DMS53 (cell line): ENCODE measurements around the gene FAM89B.
A peak's percentile ranks its signal among the peaks of the same experiment; 100 is the strongest.

Source experiments
- DNase-seq: peaks from one replicate; lab custom pipeline; 2025; lab: John Stamatoyannopoulos, UW

FAM89B gene

GRCh38 chr11:65573391-65574079, 1.2 kb downstream of the FAM89B start:
- DNase-seq, result peak; percentile 43

- peak; percentile 94 for DNase-seq
Measured at GRCh38 chr11:65574109-65574810, 1.9 kb downstream of the FAM89B start.

- peak; percentile 83 for DNase-seq
Measured at GRCh38 chr11:65574811-65575567, 2.7 kb downstream of the FAM89B start.

GRCh38 chr11:65575568-65576231, 3.4 kb downstream of the FAM89B start, which contains the start of gene EHBP1L1:
Gene EHBP1L1, plus strand, starts transcription at chr11:65576053. Its CDS starts 250 bp downstream, at chr11:65576303.
- DNase-seq, result peak; percentile 92

GRCh38 chr11:65576232-65576866, 4.0 kb downstream of the FAM89B start:
- no peak for DNase-seq

- peak; percentile 90 for DNase-seq
Measured at GRCh38 chr11:65576867-65577755, 4.8 kb downstream of the FAM89B start.

GRCh38 chr11:65577756-65578109, 5.4 kb downstream of the FAM89B start:
- no peak for DNase-seq

GRCh38 chr11:65578134-65578533, 5.8 kb downstream of the FAM89B start:
- no peak for DNase-seq

- DNase-seq, result no peak
Measured at GRCh38 chr11:65578667-65579066, 6.3 kb downstream of the FAM89B start.

GRCh38 chr11:65579291-65579690, 7.0 kb downstream of the FAM89B start:
- no peak for DNase-seq

GRCh38 chr11:65580031-65580692, 7.8 kb downstream of the FAM89B start:
- DNase-seq, result no peak

GRCh38 chr11:65580756-65581155, 8.4 kb downstream of the FAM89B start:
- no peak for DNase-seq

GRCh38 chr11:65581928-65582327, 9.6 kb downstream of the FAM89B start:
- DNase-seq, result no peak

GRCh38 chr11:65583589-65583988, 11.3 kb downstream of the FAM89B start:
- no peak for DNase-seq

- no peak for DNase-seq
Measured at GRCh38 chr11:65584106-65584505, 11.8 kb downstream of the FAM89B start.

GRCh38 chr11:65584723-65585171, 12.4 kb downstream of the FAM89B start:
- DNase-seq, result no peak

- DNase-seq, result no peak
Measured at GRCh38 chr11:65585396-65586246, 13.3 kb downstream of the FAM89B start.

- DNase-seq, result no peak
Measured at GRCh38 chr11:65586247-65586630, 13.9 kb downstream of the FAM89B start.

GRCh38 chr11:65586676-65587075, 14.3 kb downstream of the FAM89B start:
- DNase-seq, result no peak
